ELR (cell line): ENCODE data around the gene RBM17.
"Not testable (repeated sequence)": the region's sequence is repeated elsewhere in the genome, so short reads cannot be mapped to it uniquely, and the experiment has no call there.

ENCODE experiments used
- DNase-seq: peaks from one replicate; pipeline ENCODE4 v3.0.0-alpha.2; 2015; ENCODE audit warnings: low read depth

The RBM17 gene

GRCh38 chr10:6080417-6080973 lies 8.3 kb upstream of the RBM17 start:
- DNase-seq: no peak

- DNase-seq: no peak
Observed at GRCh38 chr10:6082496-6083395, 6.1 kb upstream of the RBM17 start.

GRCh38 chr10:6083523-6084475 lies 5.0 kb upstream of the RBM17 start:
- DNase-seq: peak; percentile 47

GRCh38 chr10:6086375-6087233 lies 2.2 kb upstream of the RBM17 start:
- DNase-seq: peak; percentile 80

- DNase-seq: peak; percentile 66
Observed at GRCh38 chr10:6089334-6090219, 743 bp downstream of the RBM17 start.

- DNase-seq: peak; percentile 26
Observed at GRCh38 chr10:6091630-6092029, 2.8 kb downstream of the RBM17 start.

- no peak for DNase-seq
Observed at GRCh38 chr10:6092731-6093130, 3.9 kb downstream of the RBM17 start.

- DNase-seq: no peak
Observed at GRCh38 chr10:6095810-6096570, 7.2 kb downstream of the RBM17 start.

GRCh38 chr10:6097063-6097462 lies 8.2 kb downstream of the RBM17 start:
- no peak for DNase-seq

- no peak for DNase-seq
Observed at GRCh38 chr10:6098156-6098555, 9.3 kb downstream of the RBM17 start.

GRCh38 chr10:6100370-6100769 lies 11.5 kb downstream of the RBM17 start:
- no peak for DNase-seq

- DNase-seq: no peak
Observed at GRCh38 chr10:6101181-6101580, 12.3 kb downstream of the RBM17 start.

GRCh38 chr10:6102128-6102527 lies 13.3 kb downstream of the RBM17 start:
- no peak for DNase-seq

- no peak for DNase-seq
Observed at GRCh38 chr10:6103591-6103990, 14.8 kb downstream of the RBM17 start.

- not testable (repeated sequence) for DNase-seq
Observed at GRCh38 chr10:6107616-6108015, 18.8 kb downstream of the RBM17 start.

- DNase-seq: no peak
Observed at GRCh38 chr10:6108072-6108471, 19.2 kb downstream of the RBM17 start.

- peak; percentile 73 for DNase-seq
Observed at GRCh38 chr10:6108631-6109443, 20.0 kb downstream of the RBM17 start.

GRCh38 chr10:6109444-6109775 lies 20.6 kb downstream of the RBM17 start:
- no peak for DNase-seq

GRCh38 chr10:6110136-6110535 lies 21.3 kb downstream of the RBM17 start:
- no peak for DNase-seq
